AG10803 (cell line): ENCODE measurements around the gene SYNE1.

ENCODE experiments used
- DNase-seq: peaks from one replicate; pipeline ENCODE4 v3.0.0; 2010; ENCODE audit warnings: low read depth
- H3K4me3 ChIP-seq: 2 replicates; pipeline ENCODE4 v1.5.1; 2011; ENCODE audit warnings: mild to moderate bottlenecking, low read length, control low read depth
- CTCF ChIP-seq: conservative IDR thresholded peaks from 2 replicates; pipeline ENCODE4 v1.5.1; 2011; ENCODE audit warnings: mild to moderate bottlenecking, low read length, control low read depth, inconsistent platforms

SYNE1 gene

GRCh38 chr6:152463164-152463563 is 174.0 kb downstream of the SYNE1 start:
- H3K4me3 ChIP-seq: no peak overlapping the region
- no peak for TF ChIP-seq CTCF
- DNase-seq: no peak

- TF ChIP-seq CTCF: no peak
- DNase-seq: no peak
- H3K4me3 ChIP-seq: no peak overlapping the region
Measured at GRCh38 chr6:152462716-152463115, 174.4 kb downstream of the SYNE1 start.

- no peak for TF ChIP-seq CTCF
- DNase-seq: no peak
- H3K4me3 ChIP-seq: no peak overlapping the region
Measured at GRCh38 chr6:152461556-152461955, 175.6 kb downstream of the SYNE1 start.

- peak; percentile 4 for DNase-seq
- TF ChIP-seq CTCF: no peak
- H3K4me3 ChIP-seq: no peak overlapping the region
Measured at GRCh38 chr6:152458648-152459644, 178.2 kb downstream of the SYNE1 start.

GRCh38 chr6:152457949-152458624 is 179.1 kb downstream of the SYNE1 start:
- no peak for TF ChIP-seq CTCF
- H3K4me3 ChIP-seq: no peak overlapping the region
- no peak for DNase-seq

GRCh38 chr6:152454003-152454402 is 183.2 kb downstream of the SYNE1 start:
- DNase-seq: no peak
- no peak for TF ChIP-seq CTCF
- H3K4me3 ChIP-seq: no peak overlapping the region
